CD1c-positive myeloid dendritic cell (primary cell): Measurements from ENCODE around the gene RRP12.
"Not testable (repeated sequence)": the region's sequence is repeated elsewhere in the genome, so short reads cannot be mapped to it uniquely, and the experiment has no call there.

ENCODE experiments used
- DNase-seq: peaks from one replicate; pipeline ENCODE4 v3.0.0-alpha.2; 2016; ENCODE audit errors: extremely low spot score

RRP12 gene, protein sequence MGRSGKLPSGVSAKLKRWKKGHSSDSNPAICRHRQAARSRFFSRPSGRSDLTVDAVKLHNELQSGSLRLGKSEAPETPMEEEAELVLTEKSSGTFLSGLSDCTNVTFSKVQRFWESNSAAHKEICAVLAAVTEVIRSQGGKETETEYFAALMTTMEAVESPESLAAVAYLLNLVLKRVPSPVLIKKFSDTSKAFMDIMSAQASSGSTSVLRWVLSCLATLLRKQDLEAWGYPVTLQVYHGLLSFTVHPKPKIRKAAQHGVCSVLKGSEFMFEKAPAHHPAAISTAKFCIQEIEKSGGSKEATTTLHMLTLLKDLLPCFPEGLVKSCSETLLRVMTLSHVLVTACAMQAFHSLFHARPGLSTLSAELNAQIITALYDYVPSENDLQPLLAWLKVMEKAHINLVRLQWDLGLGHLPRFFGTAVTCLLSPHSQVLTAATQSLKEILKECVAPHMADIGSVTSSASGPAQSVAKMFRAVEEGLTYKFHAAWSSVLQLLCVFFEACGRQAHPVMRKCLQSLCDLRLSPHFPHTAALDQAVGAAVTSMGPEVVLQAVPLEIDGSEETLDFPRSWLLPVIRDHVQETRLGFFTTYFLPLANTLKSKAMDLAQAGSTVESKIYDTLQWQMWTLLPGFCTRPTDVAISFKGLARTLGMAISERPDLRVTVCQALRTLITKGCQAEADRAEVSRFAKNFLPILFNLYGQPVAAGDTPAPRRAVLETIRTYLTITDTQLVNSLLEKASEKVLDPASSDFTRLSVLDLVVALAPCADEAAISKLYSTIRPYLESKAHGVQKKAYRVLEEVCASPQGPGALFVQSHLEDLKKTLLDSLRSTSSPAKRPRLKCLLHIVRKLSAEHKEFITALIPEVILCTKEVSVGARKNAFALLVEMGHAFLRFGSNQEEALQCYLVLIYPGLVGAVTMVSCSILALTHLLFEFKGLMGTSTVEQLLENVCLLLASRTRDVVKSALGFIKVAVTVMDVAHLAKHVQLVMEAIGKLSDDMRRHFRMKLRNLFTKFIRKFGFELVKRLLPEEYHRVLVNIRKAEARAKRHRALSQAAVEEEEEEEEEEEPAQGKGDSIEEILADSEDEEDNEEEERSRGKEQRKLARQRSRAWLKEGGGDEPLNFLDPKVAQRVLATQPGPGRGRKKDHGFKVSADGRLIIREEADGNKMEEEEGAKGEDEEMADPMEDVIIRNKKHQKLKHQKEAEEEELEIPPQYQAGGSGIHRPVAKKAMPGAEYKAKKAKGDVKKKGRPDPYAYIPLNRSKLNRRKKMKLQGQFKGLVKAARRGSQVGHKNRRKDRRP (N-terminal part only)

DNA sequence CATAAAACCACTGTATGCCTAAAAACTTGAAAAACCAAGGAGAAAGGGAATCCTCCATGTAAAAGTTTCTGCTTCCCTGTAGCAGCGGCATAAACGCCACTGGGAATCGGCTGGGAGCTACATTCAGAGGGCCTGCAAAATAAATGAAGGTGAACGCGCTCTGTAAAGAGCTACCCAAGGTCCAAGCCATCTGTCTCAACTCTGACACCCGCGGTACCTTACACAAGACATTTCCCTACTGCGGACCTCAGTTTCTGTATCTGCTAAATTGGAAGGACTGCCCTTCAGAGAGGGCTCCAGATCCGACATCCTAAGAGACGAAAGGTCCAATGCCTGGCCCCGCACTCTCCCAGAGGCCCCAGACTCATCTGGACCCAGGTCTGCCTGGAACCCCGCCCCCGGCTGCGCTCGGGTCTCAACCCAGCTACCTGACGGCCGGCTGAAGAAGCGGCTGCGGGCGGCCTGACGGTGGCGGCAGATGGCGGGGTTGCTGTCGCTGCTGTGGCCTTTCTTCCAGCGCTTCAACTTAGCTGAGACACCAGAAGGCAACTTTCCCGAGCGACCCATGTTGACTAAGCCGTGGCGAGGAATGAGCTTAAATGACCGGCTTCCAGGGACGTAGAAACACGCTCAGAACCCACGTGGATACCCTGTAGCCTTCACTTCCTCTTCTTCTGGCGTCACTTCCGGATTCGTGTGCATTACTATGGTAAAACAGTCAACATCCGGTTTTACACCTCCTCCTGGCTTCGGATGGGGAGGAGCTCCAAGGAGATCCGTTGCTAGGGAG, at the start of gene RRP12:
TSS of gene RRP12 (minus strand) at position 676 of the 790 bp plus-strand sequence. CDS start at position 567, 109 bp downstream.
- DNase-seq, result peak; percentile 100

DNA sequence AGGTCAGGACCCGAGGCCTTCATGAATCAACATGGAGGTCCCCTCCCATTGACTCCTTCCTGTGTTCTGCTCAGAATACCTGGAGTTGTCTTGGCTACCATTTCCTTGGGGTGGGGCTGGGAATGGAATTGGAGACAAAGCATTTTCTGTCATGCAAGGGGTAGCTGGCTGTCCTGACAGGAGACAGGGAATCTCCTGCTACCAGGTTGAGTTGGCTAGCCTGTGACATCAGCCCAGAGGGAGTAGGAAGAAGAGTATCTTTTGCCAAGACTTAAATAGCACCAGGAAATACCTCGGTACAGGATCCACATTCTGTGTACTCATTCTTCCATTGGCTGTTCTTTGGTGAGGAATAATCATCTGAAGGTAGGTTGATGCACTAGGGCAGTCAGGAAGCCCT, 49.7 kb upstream of the RRP12 start:
- no peak for DNase-seq

DNA sequence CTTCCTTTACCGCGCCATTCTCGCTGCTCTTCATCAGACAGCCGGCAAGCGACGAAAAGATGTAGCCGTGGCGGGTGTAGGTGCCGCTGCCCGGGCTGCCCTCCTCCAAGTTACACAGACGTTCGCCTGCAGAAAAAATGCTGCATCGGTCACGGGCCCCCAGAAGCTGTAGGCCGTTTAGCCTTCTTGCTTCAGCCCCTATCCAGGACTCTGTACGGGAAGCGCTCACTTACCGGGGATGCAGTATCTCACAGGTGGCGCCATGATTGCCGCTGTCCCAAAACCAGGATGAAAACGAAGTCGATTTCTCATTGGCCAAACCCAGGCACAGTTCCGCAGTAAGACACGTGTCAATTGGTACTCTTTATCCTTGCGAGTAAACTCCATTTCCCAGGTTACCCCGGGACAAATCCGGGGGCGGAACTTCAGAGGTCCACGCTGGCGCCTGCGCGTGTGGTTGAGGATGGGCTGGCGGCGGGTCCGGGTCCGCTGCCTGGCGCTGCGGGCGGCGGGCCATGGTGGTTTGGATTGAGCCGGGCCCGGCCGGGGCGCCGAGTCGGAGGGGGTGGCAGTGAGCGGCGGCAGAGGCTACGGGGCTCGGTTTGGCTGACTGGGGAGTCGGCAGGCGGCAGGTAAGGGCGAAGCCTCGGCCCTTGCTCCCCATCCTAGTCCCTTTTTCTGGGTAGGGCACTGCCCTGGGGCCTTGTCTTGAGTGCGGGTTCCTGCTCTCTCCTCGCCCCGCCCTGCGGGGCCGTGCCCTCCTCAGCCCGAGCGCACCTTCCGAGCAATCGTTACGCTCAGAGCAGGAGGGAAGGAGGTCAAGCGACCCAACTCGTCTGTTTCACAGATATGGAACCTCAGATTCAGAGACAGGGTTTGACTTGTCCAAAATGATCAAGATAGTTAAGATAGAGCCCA, 44.8 kb upstream of the RRP12 start, which contains the start of the genes EXOSC1 and ZDHHC16:
TSS of gene EXOSC1 (minus strand) at position 285 of the 918 bp plus-strand sequence. CDS start at position 264, 21 bp downstream.
TSS of gene ZDHHC16 (plus strand) at position 454 of the 918 bp plus-strand sequence. CDS start 5,501 bp downstream, outside the sequence.
- DNase-seq, result peak; percentile 97

DNA sequence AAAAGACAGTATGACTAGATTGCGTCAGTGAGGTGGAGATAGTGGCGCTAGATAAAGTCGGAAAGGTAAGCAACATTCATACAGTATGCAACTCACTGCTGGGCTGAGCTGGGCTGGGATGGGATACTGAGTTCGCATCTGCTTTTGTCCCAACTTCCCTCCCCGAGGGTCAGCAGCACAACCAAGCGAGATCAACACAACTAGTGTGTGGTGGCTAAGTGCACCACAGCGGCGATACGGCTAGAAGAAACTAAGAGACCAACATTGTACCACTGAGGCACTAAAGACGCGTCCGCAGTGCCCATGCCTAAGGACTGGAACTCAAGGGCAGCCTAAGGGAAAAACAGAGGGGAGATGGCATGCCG, 44.2 kb upstream of the RRP12 start:
- DNase-seq, result no peak

DNA sequence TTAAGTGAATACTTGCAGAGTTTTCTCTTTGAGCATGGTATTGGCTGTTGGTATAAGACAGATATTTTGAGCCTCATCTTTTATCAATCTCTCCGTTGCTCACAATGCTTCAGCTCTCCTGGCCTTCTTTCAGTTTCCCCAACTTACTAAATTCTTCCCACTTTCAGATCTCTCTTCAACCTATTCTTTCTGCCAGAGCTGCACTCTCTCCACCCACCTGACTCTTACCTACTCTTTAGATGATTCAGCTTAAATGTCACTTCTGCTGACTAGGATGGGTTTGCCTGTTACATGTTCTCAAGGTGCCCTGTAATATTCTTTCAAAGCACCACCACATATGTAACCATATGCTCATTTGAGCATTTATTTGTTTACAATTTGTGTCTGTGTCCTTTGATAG, 43.1 kb upstream of the RRP12 start:
- no peak for DNase-seq

DNA sequence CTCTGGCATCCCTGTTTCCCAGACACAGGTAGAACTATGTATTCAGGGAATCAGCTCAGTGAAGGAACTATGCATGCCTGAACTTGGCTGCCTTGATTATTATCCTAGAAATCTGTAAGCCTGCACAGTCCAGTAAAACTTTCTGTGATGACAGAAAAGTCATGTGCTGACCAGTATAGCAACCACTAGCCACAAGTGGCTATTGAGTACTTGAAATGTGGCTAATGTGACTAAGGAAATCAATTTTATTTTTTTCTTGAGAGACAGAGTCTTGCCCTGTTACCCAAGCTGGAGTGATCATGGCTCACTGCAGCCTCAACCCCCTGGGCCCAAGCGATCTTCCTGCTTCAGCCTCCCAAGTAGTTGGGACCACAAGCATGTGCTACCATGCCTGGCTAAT, 41.1 kb upstream of the RRP12 start:
- DNase-seq, result no peak

DNA sequence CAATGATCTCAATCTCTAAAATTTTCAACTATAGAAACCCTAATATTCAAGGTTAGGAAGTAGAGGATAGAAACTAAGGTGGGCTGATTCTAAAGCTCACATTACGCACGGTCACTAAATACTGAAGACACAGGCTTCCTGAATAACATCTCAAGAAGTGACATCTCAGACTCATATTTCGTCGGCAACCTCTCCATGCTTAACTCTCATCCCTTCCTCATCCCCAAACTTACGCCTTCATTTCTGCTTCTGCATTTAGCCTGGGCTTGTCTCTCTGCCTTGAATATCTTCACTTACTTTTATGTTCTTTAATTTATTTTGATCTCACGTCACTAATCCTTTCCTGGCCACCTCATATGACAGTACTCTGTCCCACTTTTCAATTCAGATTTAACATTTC, 34.1 kb upstream of the RRP12 start:
- DNase-seq, result no peak

DNA sequence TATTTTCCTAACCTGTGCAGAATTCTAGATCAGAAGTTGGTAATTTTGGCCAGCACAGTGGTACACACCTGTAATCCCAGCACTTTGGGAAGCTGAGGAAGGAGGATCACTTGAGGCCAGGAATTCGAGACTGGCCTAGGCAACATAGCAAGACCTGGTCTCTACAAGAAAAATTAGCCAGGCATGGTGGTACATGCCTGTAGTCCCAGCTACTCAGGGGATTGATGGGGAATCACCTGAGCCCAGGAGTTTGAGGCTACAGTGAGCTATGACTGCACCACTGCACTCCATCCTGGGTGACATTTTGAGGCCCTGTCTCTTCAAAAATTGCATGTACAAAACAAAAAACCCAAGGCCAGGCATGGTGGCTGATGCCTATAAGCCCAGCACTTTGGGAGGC, 33.4 kb upstream of the RRP12 start:
- no peak for DNase-seq

DNA sequence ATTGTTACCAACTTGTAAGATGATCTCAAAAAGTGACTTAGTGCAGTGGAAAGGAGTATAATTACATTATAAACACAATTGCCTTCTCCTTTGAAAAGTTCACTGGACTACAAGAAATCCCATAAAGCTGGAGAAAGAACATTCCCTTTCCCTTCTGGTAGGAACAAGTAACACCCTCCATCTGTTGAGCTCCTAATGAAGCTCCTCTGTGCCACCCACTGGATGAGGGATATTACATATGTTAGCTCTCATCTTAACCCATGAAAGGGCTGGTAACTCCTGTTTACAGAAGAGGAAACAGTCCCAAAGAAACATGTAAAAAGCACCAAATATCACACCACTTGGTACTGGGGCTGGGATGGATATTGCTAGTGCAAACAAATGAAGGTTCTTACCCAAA, 32.9 kb upstream of the RRP12 start:
- DNase-seq, result no peak

DNA sequence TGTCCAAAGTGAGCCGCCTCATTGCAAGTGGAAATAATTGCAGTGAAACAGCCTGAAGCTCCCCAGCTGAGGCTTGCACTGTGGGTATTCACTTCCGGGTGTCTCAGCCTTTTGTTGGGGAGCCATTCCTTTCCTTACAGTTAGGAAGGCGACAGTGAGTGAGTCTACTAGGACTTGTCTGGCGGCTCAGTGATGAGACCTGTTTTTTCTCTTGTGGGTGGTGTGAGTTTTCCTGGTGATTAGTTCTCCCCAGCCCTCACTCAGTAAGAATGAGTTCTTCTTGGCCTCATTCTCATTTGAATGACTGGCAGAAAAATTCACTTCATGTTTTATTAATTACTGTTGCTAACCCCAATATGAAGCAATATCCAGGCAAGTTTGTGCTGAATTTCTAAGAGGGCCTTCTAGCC, 27.4 kb upstream of the RRP12 start:
- peak; percentile 22 for DNase-seq

DNA sequence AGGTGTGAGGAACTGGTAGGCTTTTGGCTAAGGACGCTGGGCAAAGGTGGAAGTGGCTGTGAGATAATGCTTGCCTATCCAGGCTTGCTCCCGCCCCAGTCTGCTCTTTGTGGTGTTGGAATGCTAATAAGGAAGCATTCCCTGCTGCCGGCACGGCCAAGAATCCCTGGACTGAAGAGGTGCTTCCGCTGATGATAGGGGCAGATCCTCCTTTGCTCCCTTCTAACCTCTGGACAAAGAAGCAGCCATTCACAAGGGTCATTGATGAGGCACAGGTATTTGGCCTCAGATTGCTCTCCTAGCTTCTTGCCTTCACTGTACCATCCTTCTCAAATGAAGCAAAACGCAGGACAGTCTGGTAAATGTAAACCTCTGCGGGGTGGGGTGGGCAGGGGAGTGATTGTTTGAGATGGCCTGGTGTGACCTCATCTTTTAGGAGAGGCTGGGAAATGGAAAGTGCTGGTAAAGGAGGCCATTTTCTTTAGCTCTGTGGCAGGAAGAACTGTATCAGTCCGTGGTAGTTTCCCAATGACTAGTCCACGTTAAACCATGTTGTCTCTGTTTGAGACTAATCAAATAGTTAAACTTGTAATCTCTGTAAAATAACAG, 26.5 kb upstream of the RRP12 start:
- peak; percentile 22 for DNase-seq

DNA sequence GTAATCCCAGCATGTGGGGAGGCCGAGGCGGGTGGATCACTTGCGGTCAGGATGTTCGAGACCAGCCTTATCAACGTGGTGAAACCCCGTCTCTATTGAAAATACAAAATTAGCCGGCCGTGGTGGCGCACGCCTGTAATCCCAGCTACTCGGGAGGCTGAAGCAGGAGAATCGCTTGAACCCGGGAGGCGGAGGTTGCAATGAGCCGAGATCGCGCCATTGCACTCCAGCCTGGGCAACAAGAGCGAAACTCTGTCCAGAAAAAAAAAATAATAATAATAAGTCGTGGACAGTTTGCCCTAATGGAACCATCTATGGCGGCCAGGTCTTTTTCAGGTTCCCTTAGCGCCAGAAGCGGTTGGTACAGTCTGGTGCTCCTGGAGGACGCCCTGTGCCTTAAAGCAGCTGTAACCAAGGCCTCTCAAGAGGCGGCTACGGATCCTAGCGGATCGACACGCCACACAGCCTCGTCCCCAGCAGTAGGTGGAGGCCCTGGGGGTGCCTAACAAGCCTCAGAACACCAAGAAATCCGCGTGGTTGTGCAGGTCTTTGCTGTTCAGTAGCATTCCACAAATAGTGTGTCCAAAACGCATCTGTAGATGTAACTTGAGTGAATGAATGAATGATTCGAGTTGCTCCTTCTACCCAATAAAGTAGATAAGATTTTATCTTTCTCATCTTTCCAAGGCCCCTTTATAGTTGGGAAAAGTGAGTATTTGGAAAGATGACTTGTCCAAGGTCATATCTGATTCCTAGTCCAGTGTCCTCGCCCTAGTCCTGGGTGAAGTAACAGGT, 25.8 kb upstream of the RRP12 start:
- DNase-seq, result no peak

DNA sequence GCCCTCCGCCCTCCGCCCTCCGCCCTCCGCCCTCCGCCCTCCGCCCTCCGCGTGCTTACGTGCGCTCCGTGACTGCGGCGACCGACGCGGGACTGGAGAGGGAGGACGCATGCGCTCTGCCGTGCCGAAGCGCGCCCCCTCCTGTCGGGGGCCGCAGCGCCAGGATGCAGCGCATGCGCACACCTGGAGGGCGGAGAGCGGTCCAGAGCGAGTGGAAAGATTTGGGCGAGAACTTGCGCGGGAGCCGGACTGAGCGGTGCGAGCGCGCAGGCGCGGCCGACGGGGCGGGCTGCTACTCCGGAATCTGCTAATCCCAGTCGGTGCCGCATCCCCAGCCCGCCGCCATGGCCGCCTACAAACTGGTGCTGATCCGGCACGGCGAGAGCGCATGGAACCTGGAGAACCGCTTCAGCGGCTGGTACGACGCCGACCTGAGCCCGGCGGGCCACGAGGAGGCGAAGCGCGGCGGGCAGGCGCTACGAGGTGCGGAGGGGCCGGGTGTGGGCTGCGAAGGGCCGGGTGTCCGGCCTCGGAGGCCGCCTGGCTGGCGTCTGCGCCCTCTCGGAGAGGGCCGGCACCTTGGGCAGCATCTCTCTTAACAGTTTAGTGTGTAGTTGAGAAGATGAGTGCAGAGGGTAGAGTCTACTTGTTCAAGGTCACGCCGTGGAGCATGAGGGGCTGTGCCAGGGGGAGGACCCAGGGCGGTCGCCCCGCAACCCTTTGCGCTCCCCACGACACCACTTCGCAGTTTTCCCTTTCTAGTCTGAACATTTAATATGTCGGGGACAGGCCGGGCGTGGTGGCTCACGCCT, 25.0 kb upstream of the RRP12 start, which contains the start of gene PGAM1:
TSS of gene PGAM1 (plus strand) at position 228 of the 812 bp plus-strand sequence. CDS start at position 345, 117 bp downstream.
- peak; percentile 98 for DNase-seq

DNA sequence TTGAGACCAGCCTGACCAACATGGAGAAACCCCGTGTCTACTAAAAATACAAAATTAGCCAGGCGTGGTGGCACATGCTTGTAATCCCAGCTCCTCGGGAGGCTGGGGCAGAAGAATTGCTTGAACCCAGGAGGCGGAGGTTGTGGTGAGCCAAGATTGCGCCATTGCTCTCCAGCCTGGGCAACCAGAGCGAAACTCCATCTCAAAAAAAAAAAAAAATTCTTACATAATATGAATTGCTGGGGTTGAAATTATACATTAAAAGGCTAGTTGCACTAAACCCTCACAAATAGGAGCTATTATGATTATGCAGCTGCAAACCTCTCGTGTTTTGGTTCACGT, 22.6 kb upstream of the RRP12 start:
- not testable (repeated sequence) for DNase-seq

DNA sequence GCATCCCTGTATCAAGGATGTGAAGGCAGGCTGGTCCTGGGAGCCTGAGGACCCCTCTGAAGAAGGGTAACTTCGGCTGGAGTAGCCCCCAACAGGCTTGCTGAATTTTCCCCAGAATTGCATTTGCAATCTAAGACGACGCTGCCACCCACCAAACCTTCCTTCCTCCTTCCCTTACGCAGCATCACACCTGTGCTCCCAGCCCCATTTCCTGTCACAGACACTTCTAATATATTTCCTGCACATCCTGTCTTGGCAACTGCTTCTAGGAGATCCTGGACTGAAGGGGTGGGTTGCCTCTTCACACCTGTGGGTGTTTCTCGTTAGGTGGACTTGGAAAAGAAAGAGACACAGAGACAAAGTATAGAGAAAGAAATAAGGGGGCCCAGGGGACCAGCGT, 15.4 kb upstream of the RRP12 start:
- DNase-seq, result no peak

DNA sequence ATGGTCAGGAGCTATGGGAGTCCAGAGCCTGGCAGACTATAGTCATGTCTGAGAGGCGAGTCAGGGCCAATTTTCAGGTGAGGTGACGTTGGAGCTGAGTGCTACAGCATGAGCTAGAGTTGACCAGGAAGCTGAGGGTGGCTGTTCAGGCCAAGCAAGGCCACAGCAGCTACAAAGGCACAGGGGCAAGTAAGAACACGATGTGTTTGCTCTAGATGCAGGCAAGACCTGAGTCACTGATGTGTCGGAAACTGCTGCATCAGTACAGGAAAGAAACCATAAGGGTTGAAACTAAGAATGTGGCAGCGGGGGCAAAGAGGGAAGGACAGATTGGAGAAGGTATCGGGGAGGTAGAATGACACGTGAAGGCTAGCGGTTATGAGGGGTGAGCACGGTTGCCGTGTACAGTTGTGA, 11.8 kb upstream of the RRP12 start:
- DNase-seq, result no peak

DNA sequence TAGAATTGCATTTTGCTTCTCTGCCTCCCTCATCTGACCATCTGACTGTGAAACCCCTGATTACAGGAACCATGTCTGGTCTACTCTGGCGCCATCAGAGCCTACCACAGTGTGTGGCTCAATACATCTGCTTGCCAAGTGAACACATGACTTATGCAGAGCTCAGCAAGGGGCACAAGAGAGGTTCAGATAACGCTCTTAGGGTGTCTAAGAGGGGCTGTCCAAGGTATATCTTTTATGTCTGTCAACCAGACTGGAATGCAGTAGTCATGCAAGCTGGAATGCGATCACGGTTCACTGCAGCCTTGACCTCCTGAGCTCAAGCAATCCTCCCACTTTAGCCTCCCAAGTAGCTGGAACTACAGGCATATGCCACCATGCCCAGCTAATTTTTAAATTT, 10.3 kb upstream of the RRP12 start:
- DNase-seq, result peak; percentile 38
